H7 (cell line): ENCODE data around the gene BHLHA15. TPM values are rescaled to one million over a fixed set of nuclear protein-coding genes. Genes with fewer than 3 reads are reported as not detected.

Experiments used
- DNase-seq: peaks from one replicate; pipeline ENCODE4 v3.0.0; 2012
- H3K27me3 ChIP-seq: 2 replicates; pipeline ENCODE4 v1.6.0; 2011; ENCODE audit warnings: mild to moderate bottlenecking, low read length; ENCODE audit not compliant: control insufficient read depth, insufficient read depth
- H3K36me3 ChIP-seq: replicated peaks from 2 replicates; pipeline ENCODE4 v1.5.1; 2011; ENCODE audit warnings: low read length; ENCODE audit not compliant: control insufficient read depth, insufficient read depth
- H3K4me3 ChIP-seq: 2 replicates; pipeline ENCODE4 v1.5.1; 2011; ENCODE audit warnings: low read depth, mild to moderate bottlenecking, control low read depth, low read length, moderate library complexity; ENCODE audit not compliant: insufficient read depth
- total RNA-seq: library from RNA; depleted of rRNA; stranded (reverse); fragments of >200 nt; shearing (Covaris generic); gene quantifications from 2 replicates; pipeline ENCODE4 v1.2.3, GENCODE V29; 2014

The BHLHA15 gene
- total RNA-seq, 1 experiment from 2014 or later: 0.90 TPM

GRCh38 chr7:98196706-98197605, 14.3 kb upstream of the BHLHA15 start:
- no peak for DNase-seq
- H3K4me3 ChIP-seq: no peak overlapping the region
- H3K36me3 ChIP-seq: peaks cover 13% of the 10 kb centered on the region
- no peaks in the 10 kb centered on the region for H3K27me3 ChIP-seq

DNA sequence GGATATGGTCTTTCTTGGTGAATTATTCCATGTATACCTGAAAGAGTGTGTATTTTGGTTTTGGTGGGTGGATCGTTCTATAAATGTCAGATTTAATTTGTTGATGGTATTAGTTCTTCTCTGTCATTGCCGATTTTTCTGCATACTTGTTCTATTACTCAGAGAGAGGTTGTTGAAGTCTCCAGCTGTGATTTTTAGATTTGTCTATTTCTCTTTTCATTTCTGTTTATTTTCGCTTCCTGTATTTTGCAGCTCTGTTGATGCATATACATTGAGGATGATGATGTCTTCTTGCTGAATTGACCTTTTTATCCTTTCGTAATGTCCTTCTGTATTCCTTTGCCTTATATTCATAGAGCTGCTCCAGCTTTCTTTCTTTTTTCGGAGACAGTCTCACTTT, 12.1 kb upstream of the BHLHA15 start:
- no peak for DNase-seq
- H3K27me3 ChIP-seq: no peaks in the 10 kb centered on the region
- H3K4me3 ChIP-seq: no peak overlapping the region
- peaks cover 3% of the 10 kb centered on the region; the same call in 1 of the 2 replicates for H3K36me3 ChIP-seq

DNA sequence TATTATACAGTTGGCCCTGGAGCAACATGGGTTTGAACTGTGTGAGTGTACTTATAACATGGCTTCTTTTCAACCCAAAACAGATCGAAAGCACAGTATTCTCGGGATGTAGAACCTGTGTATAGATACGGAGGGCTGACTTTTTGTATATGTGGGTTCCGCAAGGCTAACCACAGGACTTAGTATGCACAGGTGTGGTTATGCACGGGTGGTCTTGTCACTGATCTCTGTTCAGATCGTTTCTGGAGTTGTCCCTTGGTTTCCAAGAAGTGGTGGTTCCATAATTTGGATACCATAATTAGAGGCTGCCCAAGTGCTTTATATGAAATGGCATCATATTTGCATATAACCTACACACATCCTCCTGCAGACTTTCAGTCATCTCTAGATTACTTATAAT, 10.9 kb upstream of the BHLHA15 start:
- H3K36me3 ChIP-seq: no peaks in the 10 kb centered on the region
- H3K27me3 ChIP-seq: no peaks in the 10 kb centered on the region
- no peak for DNase-seq
- no peak overlapping the region for H3K4me3 ChIP-seq

DNA sequence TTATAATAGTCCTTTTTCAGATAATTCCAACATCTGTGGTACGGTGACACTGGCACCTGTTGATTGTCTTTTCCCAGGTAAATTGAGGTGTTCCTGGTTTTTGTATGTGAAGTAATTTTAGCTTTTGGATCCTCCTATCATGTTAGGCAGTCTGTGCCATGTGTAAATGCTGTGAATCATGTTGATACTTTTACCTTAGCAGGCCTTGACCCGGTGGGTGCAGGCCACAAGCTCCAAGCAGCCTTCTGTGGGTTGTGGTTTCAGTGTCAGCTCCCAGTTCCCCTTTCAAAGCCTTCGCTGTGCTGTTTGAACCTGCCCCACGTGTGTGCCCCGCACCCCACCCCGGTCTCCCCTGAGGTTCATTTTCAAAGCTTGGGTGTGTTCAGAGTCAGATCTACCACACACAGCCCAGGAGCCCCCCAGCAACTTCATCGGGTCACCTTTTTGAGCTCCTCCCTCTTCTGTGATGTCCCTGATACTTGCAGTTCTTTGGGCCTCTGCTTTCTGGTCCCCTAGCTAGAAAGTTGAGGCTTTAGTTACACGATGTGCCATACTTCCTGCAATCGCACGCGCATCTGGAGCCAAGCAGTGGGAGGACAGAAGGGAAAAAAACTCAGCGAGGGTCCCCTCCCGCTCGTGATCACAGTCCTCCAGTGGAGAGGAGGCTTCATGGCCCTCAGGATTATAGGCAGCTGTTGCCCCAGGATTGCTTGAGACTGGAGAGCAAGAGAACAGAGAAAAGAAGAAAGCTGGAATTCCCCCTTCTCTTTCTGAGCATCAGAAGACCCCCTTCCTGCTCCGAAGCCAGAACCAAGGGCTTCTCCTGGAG, 8.7 kb upstream of the BHLHA15 start:
- Histone ChIP-seq H3K27me3 (no peaks in the 10 kb centered on the region), H3K4me3 (no peak overlapping the region), H3K36me3 (no peaks in the 10 kb centered on the region; the same call in 1 of the 2 replicates)
- DNase-seq: no peak

- H3K4me3 ChIP-seq: no peak overlapping the region
Measured at GRCh38 chr7:98203261-98203963, 7.8 kb upstream of the BHLHA15 start.

GRCh38 chr7:98203964-98204605, 7.2 kb upstream of the BHLHA15 start:
- DNase-seq: no peak
- Histone ChIP-seq H3K27me3 (no peaks in the 10 kb centered on the region), H3K36me3 (no peaks in the 10 kb centered on the region; the same call in 1 of the 2 replicates), H3K4me3 (no peak overlapping the region)

More at GRCh38 chr7:98203261-98203963, 7.8 kb upstream of the BHLHA15 start:
- no peak for DNase-seq
- no peaks in the 10 kb centered on the region for H3K27me3 ChIP-seq
- H3K36me3 ChIP-seq: no peaks in the 10 kb centered on the region; the same call in 1 of the 2 replicates

GRCh38 chr7:98204670-98205069, 6.6 kb upstream of the BHLHA15 start:
- no peak for DNase-seq
- H3K27me3 ChIP-seq: no peaks in the 10 kb centered on the region
- H3K4me3 ChIP-seq: no peak overlapping the region
- no peaks in the 10 kb centered on the region; the same call in 1 of the 2 replicates for H3K36me3 ChIP-seq

- Histone ChIP-seq H3K4me3 (no peak overlapping the region), H3K27me3 (no peaks in the 10 kb centered on the region), H3K36me3 (no peaks in the 10 kb centered on the region; the same call in 1 of the 2 replicates)
- DNase-seq: no peak
Measured at GRCh38 chr7:98205162-98205845, 5.9 kb upstream of the BHLHA15 start.

DNA sequence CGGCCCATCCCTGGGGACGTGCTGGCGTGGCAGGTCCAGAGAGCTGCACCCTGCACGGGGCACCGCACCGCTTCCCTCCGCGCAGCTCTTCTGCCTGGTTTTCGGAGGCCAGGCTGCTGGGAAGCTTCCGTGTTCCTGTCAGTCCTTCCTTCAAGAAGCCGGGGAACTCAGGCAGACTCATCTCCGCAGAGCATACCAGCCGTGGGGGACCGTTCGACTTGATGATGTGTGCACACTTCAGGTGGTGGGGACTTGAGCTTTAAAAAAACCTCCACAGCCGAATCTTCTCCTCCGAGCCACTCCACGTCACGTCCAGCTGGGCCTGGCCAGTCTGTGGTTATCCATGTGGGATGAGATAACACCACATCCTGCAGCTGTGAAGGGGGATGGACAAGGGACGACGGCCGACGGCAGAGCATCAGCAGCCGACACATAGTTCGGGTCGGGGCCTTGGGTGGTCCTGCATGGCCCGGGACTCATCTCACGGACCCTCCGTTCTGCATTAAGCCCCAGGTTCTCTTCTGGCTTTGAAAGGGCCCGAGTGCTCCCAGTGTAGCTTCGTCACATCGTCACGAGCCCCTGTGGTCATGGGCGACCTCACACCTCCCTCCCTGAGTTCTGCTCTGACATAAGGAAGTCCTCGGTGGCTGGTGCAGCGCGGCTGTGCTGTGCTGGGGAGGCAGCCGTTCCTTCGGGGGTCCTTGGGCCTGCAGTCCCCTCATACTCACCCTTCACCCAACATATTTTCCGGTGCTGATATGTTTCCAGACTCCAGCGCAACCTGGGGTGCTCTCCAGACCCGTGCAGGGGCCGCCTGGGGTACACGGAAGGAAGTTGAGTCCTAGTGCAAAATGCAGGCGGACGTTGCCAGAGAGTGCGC, 4.5 kb upstream of the BHLHA15 start:
- DNase-seq: no peak
- no peaks in the 10 kb centered on the region; the same call in 1 of the 2 replicates for H3K36me3 ChIP-seq

DNA sequence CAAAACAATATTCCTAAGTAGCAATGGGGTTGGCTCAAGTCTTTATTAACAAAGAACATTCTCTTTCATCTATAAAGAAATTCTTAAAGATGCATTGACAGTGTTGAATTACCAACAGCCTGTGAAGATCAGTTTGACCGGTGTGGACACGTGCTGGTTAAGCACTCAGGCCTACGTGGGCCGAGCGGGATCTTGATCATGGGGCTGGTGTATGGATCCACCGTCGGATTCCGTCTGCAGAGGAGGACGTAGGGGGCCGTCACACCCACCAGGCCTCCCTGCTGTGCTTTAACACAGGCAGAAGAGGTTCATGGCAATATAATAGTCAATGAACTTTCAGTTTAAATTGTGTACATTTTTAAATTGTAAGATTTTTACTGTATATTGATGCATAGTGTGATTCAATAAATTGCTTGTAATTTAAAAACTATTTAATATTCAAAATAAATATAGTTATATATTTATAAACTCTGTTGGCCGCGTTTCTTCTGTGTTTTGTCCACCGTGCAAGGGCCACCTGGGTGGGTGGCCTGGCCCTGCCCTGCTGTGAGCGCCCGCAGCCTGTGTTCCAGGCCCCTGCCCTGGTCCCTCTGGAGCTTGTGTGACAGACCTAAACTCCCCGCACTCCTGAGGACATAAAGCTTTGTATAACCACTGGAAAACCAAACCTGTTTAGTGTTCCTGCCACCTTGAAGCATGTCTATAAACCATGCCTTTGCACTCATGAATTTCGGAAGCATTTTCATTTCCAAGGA, 1.9 kb upstream of the BHLHA15 start:
- Histone ChIP-seq H3K36me3 (no peaks in the 10 kb centered on the region; the same call in 1 of the 2 replicates), H3K27me3 (no peaks in the 10 kb centered on the region), H3K4me3 (no peak overlapping the region)
- no peak for DNase-seq

More for the DNA sequence above, 4.5 kb upstream of the BHLHA15 start:
- no peaks in the 10 kb centered on the region for H3K27me3 ChIP-seq
- H3K4me3 ChIP-seq: no peak overlapping the region

DNA sequence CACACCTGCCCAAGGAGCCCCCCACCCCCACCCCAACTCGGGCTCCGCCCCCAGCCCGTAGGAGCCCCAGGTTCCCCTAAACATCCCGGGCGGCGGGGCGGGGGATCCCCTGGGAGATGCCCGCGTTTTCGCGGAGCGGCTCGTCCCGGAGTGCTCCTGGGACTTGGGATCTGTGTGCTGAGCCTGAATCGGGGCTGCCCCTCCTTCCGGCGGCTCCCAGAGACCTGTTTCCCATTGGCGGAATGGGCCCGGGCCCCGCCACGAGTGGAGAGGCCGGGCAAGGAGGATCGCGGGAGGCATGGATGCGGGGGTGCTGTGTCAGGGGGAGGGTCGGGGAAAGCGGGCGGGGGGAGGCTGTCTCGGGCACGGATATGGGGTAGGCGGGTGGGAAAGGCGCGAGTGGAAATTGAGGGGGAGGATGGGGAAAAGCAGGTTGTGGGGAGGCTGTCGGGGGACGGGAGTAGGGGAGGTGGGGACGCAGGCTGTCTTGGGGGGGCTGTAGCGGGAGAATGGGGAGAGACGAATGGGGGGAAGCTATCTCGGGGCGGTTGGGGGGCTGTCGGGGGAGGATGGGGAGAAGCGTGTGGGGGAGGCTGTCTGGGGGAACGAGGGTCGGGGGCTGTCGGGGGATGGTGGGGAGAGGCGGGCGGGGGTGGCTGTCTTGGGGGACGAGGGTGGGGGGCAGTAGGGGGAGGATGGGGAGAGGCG, 572 bp upstream of the BHLHA15 start:
- Histone ChIP-seq H3K27me3 (no peaks in the 10 kb centered on the region), H3K36me3 (no peaks in the 10 kb centered on the region; the same call in 1 of the 2 replicates), H3K4me3 (peak overlapping the region; percentile 45)
- peak; percentile 94 for DNase-seq
